HG02798 (cell line): ENCODE measurements around the gene KCNH1.

Source experiments
- ATAC-seq: cut with Tn5 transposase; IDR thresholded peaks from one replicate; pipeline ENCODE4 v1.9.1; 2021; ENCODE audit warnings: mild to moderate bottlenecking; ENCODE audit not compliant: unreplicated experiment, poor library complexity

Gene KCNH1

DNA sequence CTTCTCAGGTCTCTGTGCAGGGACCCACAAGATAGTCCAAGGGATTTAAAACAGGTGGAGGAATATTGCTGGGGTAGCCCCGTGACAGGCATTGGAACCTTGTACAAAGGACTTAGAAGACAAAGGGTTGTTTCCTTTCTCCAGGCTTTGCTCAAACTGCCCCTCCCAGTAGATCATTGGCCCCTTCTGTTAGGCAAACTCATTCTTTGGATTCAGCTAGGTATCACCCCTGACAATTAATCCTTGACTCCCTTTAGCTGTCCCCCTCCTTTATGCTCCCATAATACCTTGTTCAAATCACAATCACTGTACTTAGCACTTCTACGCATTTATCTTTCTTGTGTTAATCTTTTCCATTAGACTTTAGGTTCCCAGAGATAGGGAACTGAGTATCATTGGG is 360.5 kb downstream of the KCNH1 start:
- no peak for ATAC-seq

GRCh38 chr1:210771131-210771530 is 362.8 kb downstream of the KCNH1 start:
- ATAC-seq: no peak

DNA sequence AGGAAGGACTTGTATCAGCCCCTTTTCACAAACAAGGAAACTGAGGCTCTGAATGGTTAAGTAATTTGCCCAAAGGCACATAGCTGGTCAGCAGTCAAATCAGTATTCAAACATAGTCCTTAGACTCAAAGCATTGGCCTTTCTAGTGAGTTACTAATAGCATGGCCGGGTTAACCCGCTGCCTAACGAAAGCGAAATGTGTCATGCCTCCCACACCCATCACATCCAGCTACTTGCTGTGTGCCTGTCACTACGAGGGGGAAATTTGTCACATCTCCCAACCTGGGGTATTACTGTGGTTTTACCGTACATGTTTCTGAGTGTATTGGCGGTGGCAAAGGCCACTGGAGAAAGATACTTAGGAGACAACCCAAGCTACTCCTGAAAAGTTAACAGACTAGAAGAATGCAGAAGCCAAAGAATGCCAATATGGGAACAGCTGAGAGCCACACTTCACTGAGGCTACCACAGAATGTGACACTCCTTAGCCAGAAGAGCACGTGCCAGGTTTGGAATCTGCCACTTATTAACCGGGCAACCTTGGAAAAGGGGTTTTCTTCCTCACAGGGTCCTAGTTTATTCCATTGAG is 363.5 kb downstream of the KCNH1 start:
- no peak for ATAC-seq

DNA sequence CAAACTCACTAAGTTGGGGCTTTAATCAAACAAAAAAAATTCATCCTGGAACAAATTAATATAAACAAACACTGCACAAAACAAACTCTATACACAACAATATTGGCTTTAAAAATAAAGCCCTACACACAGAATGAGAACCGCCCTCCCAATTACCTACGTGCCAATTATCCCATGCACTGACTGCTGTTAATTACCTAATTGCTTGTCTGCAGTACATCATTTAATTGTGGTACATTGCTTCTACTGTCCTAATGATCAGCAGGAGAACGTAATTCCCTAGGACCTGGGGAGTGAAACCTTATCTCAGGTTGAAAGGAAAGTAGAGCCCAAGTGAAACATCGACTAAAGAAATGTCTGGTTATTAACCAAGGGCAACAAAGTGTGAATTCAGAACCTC is 364.5 kb downstream of the KCNH1 start:
- ATAC-seq: no peak

DNA sequence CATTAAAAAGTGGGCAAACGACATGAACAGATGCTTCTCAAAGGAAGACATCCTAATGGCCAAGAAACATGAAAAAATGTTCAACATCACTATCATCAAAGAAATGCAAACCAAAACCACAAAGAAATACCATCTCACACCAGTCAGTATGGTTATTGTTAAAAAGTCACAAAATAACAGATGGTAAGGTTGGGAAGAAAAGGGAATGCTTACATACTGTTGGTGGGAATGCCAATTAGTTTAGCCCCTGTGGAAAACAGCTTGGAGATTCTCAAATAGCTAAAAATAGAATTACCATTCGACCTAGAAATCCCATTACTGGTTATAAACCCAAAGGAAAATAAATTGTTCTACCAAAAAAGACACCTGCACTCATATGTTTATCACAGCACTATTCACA is 369.4 kb downstream of the KCNH1 start:
- ATAC-seq: no peak

DNA sequence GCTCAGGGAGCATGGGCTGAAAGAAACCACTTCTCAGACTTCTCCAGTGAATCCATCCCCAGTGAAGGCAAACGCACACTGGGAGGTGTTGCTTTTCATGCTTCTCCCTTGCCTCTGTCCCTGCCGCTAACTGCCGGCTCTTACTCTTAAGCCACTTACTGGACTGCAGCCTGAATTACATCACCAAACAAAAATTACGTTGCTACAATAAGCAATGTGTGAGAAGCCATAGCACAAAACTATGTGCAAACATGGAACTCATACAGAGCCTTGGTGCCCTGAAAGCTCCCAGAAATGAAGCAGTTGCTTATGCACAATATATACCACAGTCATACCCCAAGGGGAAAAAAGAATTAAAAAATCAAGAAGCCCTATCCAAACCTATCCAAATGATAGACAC is 375.2 kb downstream of the KCNH1 start:
- no peak for ATAC-seq

- ATAC-seq: no peak
Measured at GRCh38 chr1:210758261-210758660, 375.7 kb downstream of the KCNH1 start.

- no peak for ATAC-seq
Measured at GRCh38 chr1:210757677-210758076, 376.3 kb downstream of the KCNH1 start.

DNA sequence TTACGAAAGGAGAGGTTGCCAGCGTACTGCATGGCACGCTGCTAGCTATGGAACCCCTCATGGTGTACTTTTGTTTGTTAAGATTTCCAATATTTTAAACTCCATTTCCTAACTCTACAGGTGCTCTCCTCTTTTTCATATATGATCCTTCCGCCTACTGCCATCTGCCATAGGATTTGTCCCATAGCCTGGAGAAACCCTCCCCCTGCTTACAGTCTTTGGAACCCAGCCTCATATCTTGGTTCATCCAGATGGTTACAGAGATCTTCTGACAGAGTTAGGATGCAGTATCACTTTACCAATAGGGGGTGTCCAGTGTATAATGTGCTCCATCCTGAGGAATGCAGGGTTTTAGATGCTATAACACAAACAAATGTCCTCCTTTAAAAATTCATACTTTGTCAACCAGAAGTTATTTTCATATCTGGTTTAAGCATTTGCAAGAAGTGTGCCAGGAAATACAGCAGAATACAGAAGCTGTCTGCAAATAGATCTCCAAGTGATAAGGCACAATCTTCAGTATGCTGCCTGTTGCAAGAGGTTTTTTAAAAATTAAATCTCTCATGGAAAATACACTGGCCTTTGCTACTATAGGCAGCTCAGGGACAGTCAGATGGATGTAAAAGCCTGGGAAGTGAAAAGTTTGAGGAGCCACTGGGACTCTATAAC is 377.8 kb downstream of the KCNH1 start:
- no peak for ATAC-seq

- no peak for ATAC-seq
Measured at GRCh38 chr1:210754878-210755665, 378.9 kb downstream of the KCNH1 start.

DNA sequence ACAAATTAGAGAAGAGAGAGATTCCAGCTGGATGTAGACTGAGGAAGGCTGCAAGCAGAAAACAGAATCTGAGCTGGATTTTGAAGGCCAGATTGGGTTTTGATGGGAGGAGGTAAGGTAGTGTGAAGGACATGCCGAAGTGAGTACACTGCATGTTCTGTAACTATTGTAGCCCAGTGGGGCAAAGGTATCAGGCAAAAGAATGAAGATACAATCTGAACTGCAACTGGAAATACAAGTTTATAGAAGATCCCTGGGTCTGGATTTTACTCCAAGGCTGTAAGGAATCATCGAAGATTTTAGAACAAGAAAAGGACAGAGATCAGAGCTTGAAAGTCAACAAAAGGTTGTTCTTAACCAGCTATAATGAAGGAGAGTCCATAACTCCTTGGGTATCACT is 382.0 kb downstream of the KCNH1 start:
- no peak for ATAC-seq

DNA sequence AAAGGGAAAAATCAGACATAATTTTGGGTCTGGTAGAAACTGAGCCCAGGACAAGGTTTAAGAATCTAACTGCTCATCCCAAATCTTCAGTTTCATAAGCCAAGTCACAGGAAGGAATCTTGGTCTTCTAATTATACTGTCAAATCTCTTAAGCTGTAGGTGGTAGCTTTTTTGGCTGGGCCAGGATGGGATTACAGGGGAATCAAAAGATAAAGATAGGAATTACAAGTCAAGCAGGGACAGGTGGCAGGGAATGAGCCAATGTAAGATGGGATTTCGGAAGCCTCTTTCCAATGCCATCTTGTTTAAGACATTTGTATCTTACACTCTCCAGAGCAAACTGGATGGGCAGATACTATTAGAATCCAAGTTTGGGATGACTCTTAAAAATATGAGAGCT is 383.5 kb downstream of the KCNH1 start:
- ATAC-seq: no peak

- ATAC-seq: no peak
Measured at GRCh38 chr1:210748796-210749195, 385.2 kb downstream of the KCNH1 start.

- ATAC-seq: no peak
Measured at GRCh38 chr1:210747890-210748289, 386.1 kb downstream of the KCNH1 start.

DNA sequence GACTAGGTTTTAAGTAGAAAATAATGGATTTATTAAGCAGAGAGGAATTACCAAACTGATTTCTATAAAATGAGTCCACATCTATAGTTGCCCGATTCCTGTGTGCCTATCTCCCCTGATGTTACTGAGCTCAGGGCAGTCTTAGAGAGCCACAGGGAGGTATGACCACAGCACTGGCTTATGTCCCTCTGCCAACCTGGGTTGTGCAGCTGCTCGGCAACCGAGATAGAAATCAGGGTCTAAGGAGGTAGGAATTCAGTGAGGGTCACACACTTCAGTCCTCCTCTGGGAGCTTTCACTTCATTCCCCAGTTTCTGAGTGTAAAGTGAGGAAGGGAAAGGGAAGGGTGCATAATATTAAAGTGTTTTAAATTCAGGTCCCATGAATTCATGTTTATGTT is 386.8 kb downstream of the KCNH1 start:
- no peak for ATAC-seq

DNA sequence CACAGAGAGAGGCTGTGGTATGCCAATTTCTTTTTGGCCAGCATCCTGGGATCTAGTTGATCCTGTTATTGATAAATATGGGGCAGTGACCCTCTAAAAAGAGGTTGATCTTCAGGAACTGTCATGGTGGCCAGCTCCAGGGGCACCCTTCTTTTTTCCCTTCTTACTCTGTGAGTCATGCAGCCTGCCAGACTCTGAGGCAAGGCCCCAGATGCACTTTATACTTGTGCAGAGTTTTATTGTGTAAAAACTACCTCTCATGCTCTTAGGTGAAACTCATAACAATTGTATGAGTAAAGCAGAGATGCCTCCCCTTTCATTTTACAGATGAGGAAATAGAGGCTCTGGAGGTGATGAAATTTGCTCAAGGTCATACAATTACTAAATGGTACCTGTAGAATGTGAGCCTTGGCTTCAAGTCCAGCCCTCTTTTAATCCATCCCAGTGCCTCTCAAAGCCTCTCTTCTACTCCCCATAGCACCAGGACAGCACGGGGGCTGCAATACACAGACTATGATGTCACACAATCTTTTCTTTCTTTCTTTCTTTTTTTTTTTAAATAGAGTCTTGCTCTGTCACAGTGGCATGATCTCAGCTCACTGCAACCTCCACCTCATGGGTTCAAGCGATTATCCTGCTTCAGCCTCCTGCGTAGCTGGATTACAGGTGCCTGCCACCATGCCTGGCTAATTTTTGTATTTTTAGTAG is 387.8 kb downstream of the KCNH1 start:
- no peak for ATAC-seq

DNA sequence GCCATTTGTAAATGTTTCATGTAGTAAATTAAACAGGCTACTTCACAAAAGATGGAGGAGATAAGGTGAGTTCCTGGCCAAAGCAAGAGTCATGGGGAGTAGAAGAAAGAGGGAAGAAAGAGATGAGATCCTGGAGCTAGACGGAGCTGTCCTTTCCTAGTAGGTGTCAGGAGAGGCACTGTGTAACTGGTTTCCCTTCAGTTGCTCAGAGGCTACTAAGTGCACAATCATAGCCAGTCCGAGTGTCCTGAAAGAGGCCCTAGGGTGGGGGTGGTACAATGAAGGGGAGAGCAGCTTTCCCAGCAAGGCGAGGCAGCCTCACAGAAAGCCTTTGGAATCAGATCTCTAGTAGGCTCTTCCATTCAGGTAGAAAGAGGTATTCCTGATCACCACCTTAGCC is 390.9 kb downstream of the KCNH1 start:
- no peak for ATAC-seq

GRCh38 chr1:210741564-210741963 is 392.4 kb downstream of the KCNH1 start:
- no peak for ATAC-seq

GRCh38 chr1:210739627-210740026 is 394.3 kb downstream of the KCNH1 start:
- no peak for ATAC-seq

DNA sequence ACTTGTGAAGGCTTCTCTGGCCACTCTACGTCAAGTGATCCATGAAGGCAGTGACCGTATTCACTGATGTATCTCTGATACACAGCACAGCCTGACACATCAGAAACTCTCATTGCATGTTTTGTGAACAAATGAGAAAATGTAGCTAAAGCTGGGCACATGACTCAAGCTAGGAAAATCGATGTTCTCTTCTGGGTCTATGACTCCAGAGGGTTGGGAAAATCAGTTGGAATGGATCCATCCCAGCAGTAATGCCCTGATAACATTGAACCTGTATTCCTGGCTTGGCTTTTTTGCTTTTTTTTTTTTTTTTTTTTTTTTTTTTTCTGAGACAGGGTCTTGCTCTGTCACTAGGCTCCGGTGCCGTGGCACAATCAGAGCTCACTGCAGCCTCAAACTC is 395.7 kb downstream of the KCNH1 start:
- no peak for ATAC-seq

GRCh38 chr1:210736713-210737112 is 397.2 kb downstream of the KCNH1 start:
- no peak for ATAC-seq
